Measurements from ENCODE around the gene YWHAQ.
"Not testable (repeated sequence)": the region's sequence is repeated elsewhere in the genome, so short reads cannot be mapped to it uniquely, and the experiment has no call there.

Gene YWHAQ

DNA sequence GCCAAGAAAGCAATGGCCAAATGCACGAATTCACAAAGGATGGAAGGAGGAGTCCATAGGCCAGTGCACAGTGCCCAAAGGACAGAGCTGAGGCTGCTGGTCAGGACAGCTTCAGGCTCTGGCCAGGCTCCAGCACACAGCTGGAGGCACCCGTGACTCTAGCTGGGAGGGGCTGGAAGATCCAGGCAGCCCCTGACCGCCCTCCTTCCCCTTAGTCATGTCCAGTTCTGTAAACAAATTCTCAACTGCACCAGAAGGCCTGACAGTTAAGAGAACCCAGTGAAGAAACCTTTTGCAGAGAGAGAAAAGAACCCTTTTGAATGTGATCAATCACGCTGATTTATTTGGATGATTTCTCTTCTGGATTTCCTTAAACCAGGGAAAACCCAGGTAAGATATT lies 7.7 kb upstream of the YWHAQ start:
- intact Hi-C loops (cut with DNase I) = loop anchor here (10.0 kb wide), 1 partner anchor 126 kb away; no protein-coding TSS in a partner anchor
- DNase-seq = peak; percentile 71 to 98 (median 85)

DNA sequence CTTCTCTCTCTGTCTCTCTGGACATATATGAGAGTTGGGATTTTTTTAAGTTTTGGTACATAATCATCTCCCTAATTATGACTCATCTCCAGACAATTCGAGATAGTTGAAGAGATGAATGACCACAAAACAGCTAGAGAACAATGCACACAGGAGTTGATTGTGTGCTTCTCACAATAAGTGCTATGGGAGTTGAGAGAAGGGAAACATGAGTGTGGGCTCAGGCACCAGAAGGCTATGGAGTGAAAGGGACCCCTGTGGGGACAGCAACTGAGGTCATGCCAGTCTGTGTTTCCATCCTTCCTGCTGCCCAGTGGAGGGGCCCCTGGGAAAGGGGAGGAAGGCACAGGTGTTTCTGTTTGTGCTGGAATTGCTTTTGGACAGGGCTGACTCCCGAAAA lies 6.5 kb upstream of the YWHAQ start:
- DNase-seq = peak in 3 of 10 donors; percentile 43 to 91 (median 51)
- intact Hi-C loops (cut with DNase I) = loop anchor here (10.0 kb wide), 1 partner anchor 127 kb away; no protein-coding TSS in a partner anchor

DNA sequence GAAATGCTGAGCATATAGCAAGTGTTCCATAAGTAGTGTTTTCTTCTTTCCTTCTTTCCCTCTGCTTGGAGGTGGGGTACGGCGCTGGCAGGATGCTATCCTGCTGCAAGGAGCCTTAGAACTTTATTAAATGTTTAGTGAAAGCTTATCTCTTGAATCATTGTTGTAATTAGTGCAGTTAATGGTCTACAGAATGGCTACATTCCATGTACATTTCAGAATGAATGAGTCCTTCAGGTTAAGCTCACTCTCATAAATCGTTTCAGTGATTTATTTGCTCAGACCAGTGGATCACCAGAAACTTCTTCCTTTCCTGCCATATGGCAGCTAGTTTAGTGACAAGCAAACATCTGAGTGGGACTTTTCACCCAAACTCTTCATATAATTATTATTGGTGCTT lies 3.3 kb upstream of the YWHAQ start:
- DNase-seq = no peak
- intact Hi-C loops (cut with DNase I) = loop anchor here (10.0 kb wide), 1 partner anchor 131 kb away; no protein-coding TSS in a partner anchor

DNA sequence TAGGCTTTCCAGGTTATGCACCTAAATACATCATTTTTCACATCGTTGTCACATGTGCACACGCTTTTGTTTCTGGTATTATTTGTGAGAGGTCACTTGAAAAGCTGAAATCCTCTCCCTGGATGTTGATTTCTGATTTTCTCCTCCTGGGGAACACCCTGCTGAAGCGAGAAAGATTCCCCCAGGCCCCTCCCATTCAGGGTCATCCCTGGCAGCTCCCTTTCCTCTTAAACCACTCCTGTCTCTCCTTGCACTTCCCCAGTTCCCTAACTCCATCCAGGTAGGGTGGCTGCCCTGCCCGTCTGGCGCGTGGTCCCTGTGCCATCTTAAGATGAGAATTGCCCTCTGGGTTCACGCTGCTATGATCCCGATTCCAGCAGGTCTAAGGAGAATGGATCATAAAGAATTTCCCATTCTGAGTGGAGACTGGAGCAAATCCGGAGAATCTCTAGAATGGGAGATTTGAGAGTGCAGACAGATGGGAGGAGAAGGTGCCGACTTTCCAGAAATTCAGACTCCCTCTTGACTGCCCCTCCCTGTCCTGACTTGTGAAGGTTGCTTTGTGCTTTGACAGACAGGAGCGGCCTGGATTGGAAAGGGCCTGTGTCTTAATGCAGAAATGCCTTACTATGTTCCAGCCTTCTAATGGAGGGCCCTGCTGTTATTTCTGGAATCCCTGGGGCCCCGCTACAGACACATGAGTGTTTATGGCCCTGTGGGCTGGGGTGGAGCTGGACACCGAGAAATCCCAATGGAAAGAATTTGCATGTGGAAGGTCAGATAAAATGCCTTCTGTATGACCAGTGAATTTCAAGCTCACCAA lies 1.3 kb upstream of the YWHAQ start:
- intact Hi-C loops (cut with DNase I) = loop anchor here (2.0 to 10.0 kb wide), 2 partner anchors 75 to 133 kb away; no protein-coding TSS in a partner anchor
- peak in 1 of 10 donors; percentile 42 for DNase-seq

DNA sequence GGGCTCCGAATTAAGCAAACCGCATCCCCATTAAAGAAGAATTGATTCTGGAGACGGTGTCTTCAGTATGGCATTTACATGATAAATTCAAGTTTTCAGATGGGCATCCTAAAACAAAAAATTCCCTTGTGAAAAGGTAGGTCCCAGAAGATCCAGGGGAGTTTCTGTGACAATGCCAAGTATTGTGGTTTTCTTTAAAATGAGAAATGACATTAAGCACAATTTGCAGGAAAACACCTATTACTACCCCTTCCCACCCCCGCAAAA lies 689 bp upstream of the YWHAQ start:
- intact Hi-C loops (cut with DNase I) = loop anchor here (2.0 to 10.0 kb wide), 2 partner anchors 75 to 133 kb away; no protein-coding TSS in a partner anchor
- DNase-seq = no peak

DNA sequence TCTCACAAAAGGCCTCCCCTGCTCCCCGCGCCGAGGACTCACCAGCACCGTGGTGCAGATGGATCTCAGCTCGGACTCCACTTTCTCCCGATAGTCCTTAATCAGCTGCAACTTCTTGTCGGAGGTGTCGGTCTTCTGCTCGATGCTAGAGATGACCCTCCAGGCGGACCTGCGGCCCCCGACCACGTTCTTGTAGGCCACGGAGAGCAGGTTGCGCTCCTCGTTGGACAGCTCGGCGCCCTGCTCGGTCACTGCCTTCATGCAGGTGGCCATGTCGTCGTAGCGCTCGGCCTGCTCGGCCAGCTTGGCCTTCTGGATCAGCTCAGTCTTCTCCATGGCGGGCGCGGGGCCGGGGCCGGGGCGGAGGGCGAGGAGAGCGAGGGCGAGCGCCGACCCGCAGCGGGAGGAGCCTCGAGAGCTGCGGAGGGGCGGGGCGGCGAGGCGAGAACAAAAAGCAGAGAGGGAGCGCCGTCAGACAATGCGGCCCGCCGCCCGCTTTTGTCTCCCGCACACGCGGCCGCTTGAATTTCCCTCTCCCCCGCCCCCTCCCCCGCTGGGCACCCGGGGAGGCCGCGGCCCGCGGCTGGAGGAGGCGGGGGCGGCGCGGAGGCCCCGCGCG lies 571 bp downstream of the YWHAQ start:
- intact Hi-C loops (cut with DNase I) = loop anchor here (2.0 to 10.0 kb wide), 2 partner anchors 73 to 135 kb away; no protein-coding TSS in a partner anchor

DNA sequence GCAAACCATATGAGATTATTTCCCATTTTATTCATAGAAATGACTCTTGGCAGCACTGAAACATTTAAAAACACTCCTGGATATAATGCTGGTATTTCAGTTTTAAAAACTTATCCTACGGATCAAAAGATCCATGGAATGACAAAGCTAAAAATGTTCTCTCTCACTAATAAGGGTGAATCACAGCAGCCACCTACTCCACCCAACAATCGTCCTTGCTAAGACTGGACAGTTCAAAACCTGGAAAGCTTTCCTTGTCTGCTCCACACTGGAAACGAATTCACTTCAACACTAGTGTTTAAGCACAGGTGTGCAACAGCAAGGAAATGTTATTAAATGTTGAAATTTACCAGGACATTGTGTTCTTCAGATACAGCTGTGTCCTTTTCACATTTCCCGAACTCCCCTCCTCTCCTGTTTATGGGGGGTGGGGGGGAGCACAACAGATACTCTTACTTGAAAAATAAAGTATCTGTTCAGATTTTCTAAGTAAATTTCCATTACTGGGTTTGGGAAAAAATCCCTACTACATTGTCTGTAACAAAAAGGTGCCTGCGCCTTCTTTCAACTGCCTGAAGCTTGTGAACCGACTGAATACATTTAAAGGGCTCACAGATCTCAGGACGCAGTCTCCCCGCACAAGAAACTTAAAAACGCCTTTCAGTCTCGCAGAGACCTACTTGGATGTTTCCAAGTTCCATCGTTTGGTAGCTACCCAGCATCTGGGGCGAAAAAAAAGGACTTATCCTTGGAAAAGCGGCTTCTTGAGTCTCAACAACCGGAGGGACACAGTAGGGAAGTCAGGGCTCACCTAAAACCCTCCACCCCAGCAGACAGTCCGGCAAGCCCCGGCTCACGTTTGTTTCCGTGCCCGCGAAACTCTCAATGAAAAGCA lies 1.3 kb downstream of the YWHAQ start:
- intact Hi-C loops (cut with DNase I) = loop anchor here (2.0 to 10.0 kb wide), 2 partner anchors 73 to 135 kb away; no protein-coding TSS in a partner anchor
- DNase-seq = peak in 1 of 10 donors; percentile 26

More for the DNA sequence above, 571 bp downstream of the YWHAQ start:
- peak; percentile 51 to 94 (median 66) for DNase-seq

DNA sequence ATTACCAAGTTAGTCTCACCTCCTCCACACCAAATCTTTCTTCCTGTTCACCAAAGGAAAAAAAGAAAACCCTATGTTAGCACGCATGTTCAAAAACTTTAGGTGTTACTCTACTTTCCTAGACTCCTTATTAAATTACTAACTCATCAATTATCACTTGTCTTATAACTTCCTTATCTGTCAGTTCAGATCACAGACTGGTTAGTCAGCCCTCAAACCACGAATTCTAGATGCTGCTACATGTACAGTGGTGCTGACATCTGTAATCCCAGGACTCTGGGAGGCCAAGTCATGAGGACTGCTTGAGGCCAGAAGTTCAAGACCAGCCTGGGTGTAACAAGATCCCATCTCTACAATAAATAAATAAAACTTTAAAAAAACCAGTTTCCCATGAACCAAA lies 3.5 kb downstream of the YWHAQ start:
- intact Hi-C loops (cut with DNase I) = no loop called here
- no peak for DNase-seq

DNA sequence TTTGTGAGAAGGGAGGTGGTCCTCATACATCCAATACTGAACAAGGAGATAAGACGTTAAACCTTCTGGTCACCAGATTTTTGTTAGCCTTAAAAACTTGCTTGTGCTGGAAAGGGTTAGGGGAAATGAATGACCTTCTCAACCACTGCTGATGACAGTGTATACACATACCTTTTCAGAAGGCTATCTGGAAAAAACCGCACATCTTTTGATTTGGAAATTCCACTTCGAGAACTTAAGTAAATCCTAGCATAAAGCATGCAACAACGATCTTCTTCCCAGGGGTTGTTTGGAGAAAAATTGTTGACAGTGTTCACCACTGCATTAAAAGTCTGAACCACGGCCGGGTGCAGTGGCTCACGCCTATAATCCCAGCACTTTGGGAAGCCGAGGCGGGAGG lies 7.6 kb downstream of the YWHAQ start:
- intact Hi-C loops (cut with DNase I) = no loop called here

DNA sequence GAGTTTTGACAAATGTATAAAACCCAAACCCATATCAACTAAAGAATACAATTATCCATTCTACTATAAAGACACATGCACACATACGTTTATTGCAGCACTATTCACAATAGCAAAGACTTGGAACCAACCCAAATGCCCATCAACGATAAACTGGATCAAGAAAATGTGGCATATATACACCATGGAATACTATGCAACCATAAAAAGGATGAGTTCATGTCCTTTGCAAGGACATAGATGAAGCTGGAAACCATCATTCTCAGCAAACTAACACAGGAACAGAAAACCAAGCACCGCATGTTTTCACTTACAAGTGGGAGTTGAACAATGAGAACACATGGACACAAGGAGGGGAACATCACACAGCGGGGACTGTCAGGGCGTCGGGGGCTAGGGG lies 9.1 kb downstream of the YWHAQ start:
- DNase-seq; intact Hi-C loops (cut with DNase I): not testable (repeated sequence)

More for the DNA sequence above, 7.6 kb downstream of the YWHAQ start:
- DNase-seq = no peak

DNA sequence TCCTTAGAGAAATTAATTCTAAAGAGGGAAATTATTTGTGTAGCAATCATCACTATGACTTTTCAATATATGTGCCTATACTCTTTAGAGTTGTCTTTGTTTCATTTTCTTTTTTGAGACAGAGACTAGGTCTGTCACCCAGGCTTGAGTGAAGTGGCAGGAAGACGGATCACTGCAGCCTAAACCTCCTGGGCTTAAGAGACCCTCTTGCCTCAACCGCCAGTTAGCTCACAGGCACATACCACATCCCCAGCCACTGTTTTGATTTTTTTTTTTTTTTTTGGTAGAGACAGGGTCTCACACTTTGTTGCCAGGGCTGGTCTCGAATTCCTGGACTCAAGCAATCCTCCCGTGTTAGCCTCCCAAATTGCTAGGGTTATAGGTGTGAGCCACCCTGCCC lies 12.4 kb downstream of the YWHAQ start:
- intact Hi-C loops (cut with DNase I) = no loop called here
- no peak for DNase-seq

DNA sequence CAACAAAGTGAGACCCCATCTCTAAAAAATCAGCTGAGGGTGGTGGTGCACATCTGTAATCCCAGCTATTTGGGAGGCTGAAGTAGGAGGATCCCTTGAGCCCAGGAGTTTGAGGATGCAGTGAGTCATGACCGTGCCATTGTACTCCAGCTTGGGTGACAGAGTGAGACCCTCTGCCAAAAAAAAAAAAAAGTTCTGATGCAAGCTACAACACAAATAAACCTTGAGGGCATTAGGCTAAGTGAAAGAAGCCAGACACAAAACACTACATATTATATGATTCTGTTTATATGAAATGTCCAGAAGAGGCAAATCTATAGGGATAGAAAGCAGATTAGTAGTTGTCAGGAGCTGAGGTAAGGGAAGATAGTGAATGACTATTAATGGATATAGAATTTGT lies 13.0 kb downstream of the YWHAQ start:
- intact Hi-C loops (cut with DNase I) = no loop called here
- no peak for DNase-seq

DNA sequence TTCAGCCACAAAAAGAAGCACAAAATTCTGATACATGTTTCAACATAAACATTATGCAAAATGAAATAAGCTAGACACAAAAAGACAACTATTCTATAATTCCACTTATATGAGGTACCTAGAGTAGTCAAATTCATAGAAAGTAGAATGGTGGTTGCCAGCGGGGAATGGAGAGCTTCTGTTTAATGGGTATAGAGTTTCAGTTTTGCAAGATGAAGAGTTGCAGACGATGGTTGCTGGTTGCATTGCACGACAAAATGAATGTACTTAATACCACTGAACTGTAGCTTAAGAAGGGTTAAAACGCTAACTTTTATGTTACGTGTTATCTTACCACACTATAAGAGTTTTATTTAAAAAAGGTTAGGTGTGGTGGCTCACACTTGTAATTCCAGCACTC lies 13.5 kb downstream of the YWHAQ start:
- intact Hi-C loops (cut with DNase I) = no loop called here
- DNase-seq = no peak

DNA sequence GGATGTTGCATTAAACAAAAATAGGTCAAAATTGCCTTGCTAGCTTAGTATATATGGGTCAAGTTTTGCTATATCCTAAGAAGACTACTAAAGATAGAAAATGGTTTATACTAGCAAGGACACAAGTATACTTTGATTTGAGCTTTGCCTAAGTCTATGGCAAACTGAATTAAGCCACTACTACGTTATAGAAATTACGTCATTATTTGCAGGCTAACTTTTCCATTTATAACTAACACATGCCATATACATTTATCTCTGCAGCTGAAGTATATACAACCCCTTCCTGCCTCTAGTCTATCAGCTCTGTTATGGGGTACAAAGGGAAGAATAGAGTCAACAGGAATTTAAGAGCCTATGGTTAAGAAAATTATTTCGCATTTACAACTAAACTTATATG lies 16.2 kb downstream of the YWHAQ start:
- DNase-seq = no peak
- intact Hi-C loops (cut with DNase I) = no loop called here

DNA sequence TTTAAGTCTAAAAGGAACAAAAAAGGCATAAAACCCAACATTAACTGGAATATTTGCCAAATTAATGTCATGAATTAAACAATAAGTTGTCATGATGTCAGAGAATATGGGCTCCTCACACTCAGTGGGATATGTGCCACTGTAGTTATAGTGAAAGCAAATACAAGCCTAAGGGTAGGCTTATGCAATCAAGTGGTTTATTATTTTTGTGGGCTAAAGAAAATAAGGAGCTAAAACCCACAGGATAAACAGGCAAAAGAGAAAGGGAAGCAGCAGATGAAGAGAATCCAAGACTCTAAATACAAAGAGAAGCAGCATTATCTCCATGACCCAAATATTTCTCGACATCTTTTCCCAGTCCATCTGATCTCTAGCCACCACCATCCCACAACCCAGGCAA lies 17.5 kb downstream of the YWHAQ start:
- DNase-seq = no peak
- intact Hi-C loops (cut with DNase I) = no loop called here

DNA sequence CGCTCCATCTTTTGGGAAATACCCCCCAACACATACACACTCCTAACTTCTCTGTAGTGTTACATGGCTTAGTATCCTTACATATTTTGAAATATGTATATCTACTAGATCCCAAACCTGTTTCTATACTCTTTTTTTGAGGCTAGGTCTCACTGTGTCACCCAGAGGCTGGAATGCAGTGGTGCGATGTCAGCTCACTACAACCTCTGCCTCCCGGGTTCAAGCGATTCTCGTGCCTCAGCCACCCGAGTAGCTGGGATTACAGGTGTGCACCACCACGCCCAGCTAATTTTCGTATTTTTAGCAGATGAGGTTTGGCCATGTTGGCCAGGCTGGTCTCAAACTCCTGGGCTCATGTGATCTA lies 19.3 kb downstream of the YWHAQ start:
- DNase-seq; intact Hi-C loops (cut with DNase I): not testable (repeated sequence)

DNA sequence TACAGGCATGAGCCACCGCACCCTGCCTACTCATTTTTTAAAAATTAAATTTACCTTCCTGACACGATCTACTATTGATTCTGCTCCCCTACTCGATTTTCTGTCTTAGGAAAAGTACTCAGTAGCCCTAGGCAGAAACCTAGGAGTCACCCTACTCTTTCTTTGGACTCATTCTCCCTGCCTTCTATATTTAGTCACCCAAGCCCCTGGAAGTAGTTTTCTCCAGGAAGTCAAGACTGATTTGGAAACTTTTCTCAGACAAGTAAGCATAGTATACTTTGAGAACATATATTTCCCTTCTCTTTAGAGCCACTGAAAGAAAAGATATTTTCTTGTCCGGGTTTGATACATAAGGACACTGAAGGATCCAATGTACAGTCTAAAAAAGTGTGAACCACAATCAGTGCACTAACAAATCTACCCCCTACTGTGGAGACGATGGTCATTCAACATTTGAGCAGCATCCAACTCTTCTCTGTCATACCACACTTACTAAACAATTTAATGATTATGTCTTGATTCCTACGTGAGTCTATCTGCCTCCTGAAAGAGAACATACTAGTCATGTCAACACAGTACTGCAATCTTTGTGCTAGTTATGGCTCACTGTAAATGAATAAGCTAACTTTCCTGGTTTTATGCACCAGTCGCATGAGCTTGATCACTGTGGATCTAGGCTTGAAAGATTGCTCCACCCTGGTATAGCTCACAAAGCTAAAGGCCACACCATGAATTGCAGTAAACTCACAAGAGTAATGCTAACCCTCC lies 19.8 kb downstream of the YWHAQ start:
- no peak for DNase-seq
- intact Hi-C loops (cut with DNase I) = no loop called here

DNA sequence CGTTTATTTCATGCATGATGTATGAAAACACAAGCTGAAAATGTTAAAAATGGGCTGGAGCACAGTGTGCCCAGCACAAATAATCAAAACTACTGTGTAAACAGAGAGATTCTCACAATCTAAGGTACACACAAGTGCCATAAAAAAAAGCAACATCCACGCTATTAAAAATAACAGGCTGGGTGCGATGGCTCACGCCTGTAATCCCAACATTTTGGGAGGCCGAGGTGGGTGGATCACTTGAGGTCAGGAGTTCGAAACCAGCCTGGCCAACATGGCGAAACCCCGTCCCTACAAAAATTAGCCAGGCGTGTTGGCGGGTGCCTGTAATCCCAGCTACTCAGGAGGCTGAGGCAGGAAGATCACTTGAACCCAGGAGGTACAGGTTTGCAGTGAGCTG lies 22.3 kb downstream of the YWHAQ start:
- DNase-seq = peak in 1 of 10 donors; percentile 61
- intact Hi-C loops (cut with DNase I) = not testable (repeated sequence)

DNA sequence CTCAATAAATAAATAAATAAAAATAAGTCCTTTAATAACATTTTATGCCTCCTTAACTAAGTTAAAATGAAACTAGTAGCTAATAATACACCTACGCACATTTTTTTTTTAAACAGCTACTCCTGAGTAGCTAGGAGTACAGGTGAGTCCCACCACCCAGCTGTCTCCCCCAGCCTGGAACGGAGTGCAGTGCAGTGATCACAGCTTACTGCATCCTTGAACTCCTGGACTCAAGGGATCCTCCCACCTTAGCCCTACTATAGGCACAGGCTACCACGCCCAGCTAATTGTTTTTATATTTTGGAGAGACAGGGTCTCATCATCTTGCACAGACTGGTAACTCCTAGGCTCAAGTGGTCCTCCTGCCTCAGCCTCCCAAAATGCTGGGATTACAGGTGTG lies 28.4 kb downstream of the YWHAQ start:
- intact Hi-C loops (cut with DNase I) = no loop called here
- DNase-seq = no peak

DNA sequence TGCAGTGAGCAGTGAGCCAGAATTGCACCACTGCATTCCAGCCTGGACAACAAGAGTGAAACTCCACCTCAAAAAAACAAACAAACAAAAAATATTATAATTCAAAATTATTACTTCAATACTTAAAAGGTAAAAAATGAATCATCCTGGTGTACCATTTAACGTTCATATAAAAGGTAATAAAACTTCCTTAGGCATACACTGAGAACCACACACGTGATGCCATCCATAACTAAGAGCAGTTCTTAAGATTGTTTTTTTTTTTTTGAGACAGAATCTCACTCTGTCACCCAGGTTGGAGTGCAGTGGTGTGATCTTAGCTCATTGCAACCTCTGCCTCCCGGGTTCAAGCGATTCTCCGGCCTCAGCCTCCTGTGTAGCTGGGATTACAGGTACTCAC lies 29.4 kb downstream of the YWHAQ start:
- intact Hi-C loops (cut with DNase I) = no loop called here

More for the DNA sequence above, 29.4 kb downstream of the YWHAQ start:
- DNase-seq = no peak

Data from posterior cingulate gyrus (tissue), 11 donors.